Fibroblast of lung (primary cell): Measurements from ENCODE around the gene EPS8L1. TPM values are rescaled to one million over a fixed set of nuclear protein-coding genes. Genes with fewer than 3 reads are reported as not detected.

ENCODE experiments used
- DNase-seq, 2 donors: peaks; one replicate each; pipeline versions ENCODE4 v3.0.0 to v3.0.0-alpha.2; 2010; ENCODE audit warnings: low read depth in 2 of 2
- H2AFZ ChIP-seq: 2 replicates; pipeline ENCODE4 v1.5.1; 2012; ENCODE audit warnings: low read length, control low read depth, inconsistent platforms
- H3K27ac ChIP-seq: 2 replicates; pipeline ENCODE4 v1.5.1; 2011; ENCODE audit warnings: low read length, control low read depth; ENCODE audit not compliant: insufficient read depth
- H3K27me3 ChIP-seq: 2 replicates; pipeline ENCODE4 v1.5.1; 2011; ENCODE audit warnings: mild to moderate bottlenecking, low read length; ENCODE audit not compliant: control insufficient read depth, insufficient read depth
- H3K36me3 ChIP-seq: 2 replicates; pipeline ENCODE4 v1.5.1; 2011; ENCODE audit warnings: low read length; ENCODE audit not compliant: control insufficient read depth, insufficient read depth
- H3K4me1 ChIP-seq: 2 replicates; pipeline ENCODE4 v1.5.1; 2011; ENCODE audit warnings: low read length; ENCODE audit not compliant: control insufficient read depth, insufficient read depth; ENCODE audit errors: extremely low read depth
- H3K4me2 ChIP-seq: 2 replicates; pipeline ENCODE4 v1.5.1; 2011; ENCODE audit warnings: low read length, control low read depth; ENCODE audit not compliant: insufficient read depth; ENCODE audit errors: extremely low read depth
- H3K4me3 ChIP-seq, 4 experiments: fragments of 200-600 bp in 1 of 4; sonication (generic) in 1 of 4; replicated peaks in 1 of 4; 2 replicates each; pipeline ENCODE4 v1.5.1; 2011 to 2016; ENCODE audit warnings: low read length in 4 of 4, low read depth in 3 of 4, mild to moderate bottlenecking in 3 of 4, control low read depth in 2 of 4, inconsistent platforms in 1 of 4, mixed read lengths in 1 of 4; ENCODE audit not compliant: insufficient read depth in 1 of 4; ENCODE audit errors: control extremely low read depth in 1 of 4
- H3K79me2 ChIP-seq: 2 replicates; pipeline ENCODE4 v1.5.1; 2012; ENCODE audit warnings: mild to moderate bottlenecking, low read length, inconsistent platforms; ENCODE audit not compliant: control insufficient read depth, insufficient read depth
- H3K9ac ChIP-seq: 2 replicates; pipeline ENCODE4 v1.5.1; 2011; ENCODE audit warnings: mild to moderate bottlenecking, low read length, control low read depth; ENCODE audit not compliant: insufficient read depth
- H3K9me3 ChIP-seq: 2 replicates; pipeline ENCODE4 v1.5.1; 2012; ENCODE audit warnings: low read depth, low read length; ENCODE audit not compliant: control insufficient read depth, insufficient read depth
- H4K20me1 ChIP-seq: 2 replicates; pipeline ENCODE4 v1.5.1; 2011; ENCODE audit warnings: low read length; ENCODE audit not compliant: control insufficient read depth, insufficient read depth; ENCODE audit errors: extremely low read depth
- EZH2 ChIP-seq: IDR thresholded peaks from 2 replicates; pipeline ENCODE4 v1.5.1; 2012; ENCODE audit warnings: low read length, control low read depth, mild to moderate bottlenecking; ENCODE audit errors: missing control alignments
- polyA plus RNA-seq, 2 donors: library from polyadenylated mRNA; depleted of rRNA in 1 of 2; stranded (reverse) in 1 of 2; unstranded in 1 of 2; fragments of >200 nt; gene quantifications; 2 replicates each; pipeline ENCODE4 v1.2.1, GENCODE V29; 2011 to 2012; ENCODE audit warnings: missing spikeins in 1 of 2
- total RNA-seq: library from RNA; depleted of rRNA; stranded (reverse); fragments of >200 nt; gene quantifications from 2 replicates; pipeline ENCODE4 v1.2.1, GENCODE V29; 2014
- TF ChIP-seq, protein P1 (sequence below), 2 donors: IDR thresholded peaks in 1 of 2; conservative IDR thresholded peaks in 1 of 2; 1 replicate in 1 of 2; 2 replicates in 1 of 2; pipeline ENCODE4 v1.5.1; 2011 to 2012; ENCODE audit warnings: low read length in 2 of 2, control low read depth in 1 of 2, inconsistent platforms in 1 of 2, low read depth in 1 of 2, mild to moderate bottlenecking in 1 of 2

Gene EPS8L1
- total and polyA plus RNA-seq, 2 donors (not counting 1 experiment from before 2014, with no cell fraction given), result 0.17 to 1.9 TPM

DNA sequence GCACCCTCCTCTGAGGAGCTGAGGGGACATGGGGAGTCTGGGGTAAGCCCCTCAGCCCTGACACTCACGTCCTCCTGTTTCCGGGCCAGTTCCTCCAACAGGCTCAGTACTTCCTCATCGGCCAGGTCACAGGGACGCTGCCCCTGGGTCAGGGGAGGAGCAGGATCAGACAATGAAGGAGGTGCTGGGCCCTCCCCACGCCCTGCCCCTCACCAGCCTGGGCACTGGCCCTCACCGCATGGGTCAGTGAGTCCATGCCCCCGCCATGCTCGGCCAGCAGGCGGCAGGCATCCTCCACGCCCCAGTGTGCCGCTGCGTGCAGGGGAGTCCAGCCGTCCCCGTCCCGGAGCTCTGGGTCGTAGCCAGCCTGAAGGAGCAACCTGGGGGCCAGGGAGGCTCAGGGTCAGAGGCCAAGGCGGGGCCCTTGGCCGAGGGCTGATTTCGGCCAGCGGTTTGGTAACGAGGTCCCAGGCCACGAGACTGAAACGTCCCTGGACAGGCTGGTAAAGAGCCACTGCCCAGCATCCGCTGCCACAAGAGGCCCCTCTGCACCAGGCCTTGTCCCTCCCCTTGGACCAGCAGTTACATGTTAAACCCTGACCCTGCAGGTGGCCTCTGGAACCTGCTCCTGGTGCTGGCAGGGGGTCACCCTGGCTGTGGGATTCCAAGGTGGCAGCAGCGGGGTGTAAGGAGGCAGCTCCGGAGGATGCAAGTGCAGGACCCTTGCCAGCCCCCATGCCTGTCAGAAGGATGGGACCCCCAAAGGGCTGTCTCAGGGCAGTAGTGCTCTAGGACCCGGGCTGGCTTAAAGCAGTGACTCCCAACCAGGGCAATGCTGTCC, 23.3 kb downstream of the EPS8L1 start:
- Histone ChIP-seq H3K9ac (no peak overlapping the region), H3K27ac (peak overlapping the region; percentile 34), H4K20me1 (peaks cover 1% of the 10 kb centered on the region), H2AFZ (no peak overlapping the region), H3K4me3 (no peak overlapping the region), H3K9me3 (no peaks in the 10 kb centered on the region), H3K79me2 (no peaks in the 10 kb centered on the region), H3K4me2 (no peak overlapping the region), H3K36me3 (peaks cover 20% of the 10 kb centered on the region), H3K27me3 (no peaks in the 10 kb centered on the region), H3K4me1 (peaks cover 4% of the 10 kb centered on the region)
- TF ChIP-seq, protein P1, sequence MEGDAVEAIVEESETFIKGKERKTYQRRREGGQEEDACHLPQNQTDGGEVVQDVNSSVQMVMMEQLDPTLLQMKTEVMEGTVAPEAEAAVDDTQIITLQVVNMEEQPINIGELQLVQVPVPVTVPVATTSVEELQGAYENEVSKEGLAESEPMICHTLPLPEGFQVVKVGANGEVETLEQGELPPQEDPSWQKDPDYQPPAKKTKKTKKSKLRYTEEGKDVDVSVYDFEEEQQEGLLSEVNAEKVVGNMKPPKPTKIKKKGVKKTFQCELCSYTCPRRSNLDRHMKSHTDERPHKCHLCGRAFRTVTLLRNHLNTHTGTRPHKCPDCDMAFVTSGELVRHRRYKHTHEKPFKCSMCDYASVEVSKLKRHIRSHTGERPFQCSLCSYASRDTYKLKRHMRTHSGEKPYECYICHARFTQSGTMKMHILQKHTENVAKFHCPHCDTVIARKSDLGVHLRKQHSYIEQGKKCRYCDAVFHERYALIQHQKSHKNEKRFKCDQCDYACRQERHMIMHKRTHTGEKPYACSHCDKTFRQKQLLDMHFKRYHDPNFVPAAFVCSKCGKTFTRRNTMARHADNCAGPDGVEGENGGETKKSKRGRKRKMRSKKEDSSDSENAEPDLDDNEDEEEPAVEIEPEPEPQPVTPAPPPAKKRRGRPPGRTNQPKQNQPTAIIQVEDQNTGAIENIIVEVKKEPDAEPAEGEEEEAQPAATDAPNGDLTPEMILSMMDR (conservative IDR thresholded peaks at IDR 0.05 in 1 of 2, IDR thresholded peaks at IDR 0.05 in 1 of 2; ENCODE audit: low read depth in 1 of 2, low read length in 2 of 2), result no peak
- no peak for TF ChIP-seq EZH2
- no peak for DNase-seq

DNA sequence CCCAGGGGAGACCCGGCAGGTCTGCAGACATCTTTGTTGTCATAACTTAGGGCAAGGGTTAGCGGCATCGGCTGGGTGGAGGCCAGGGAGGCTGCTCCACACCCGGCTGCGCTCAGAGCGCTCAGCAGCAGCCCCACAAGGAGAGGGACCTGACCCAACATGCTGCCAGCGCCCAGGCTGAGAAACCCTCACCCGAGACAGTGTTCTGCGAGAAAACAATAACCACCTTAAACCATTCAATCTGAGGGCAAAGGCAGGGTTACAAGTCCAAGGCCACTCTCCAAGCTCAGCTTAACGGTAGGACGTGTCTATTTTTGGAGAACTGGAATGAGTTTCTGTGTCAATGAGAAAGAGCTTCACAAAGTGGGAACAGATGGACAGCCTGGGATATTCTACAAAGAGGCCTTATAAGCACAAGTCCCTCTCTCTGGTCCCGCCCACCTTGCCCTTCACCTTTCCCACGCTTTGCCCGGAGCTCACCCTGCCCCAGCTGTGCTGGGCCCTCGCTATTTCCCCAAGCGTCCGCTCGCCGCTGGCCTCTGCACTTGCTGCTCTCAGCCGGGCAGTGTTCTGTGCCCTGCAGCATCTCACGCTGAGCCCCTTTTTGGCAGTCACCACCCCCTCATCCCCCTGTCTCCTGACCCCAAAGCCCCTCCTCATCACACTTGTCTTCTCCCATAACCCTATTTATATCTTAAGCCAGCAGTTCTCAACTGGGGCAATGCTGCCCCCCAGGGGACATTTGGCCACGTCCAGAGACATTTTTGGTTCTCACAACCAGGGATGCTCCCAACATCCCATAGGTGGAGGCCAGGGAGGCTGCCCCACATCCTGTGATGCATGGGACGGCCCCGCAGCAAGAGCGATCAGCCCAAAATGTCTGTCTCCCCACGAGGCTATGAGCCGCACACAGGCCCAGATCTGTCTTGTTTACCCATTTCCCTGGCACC, 24.2 kb downstream of the EPS8L1 start:
- Histone ChIP-seq H3K36me3 (peaks cover 14% of the 10 kb centered on the region), H3K4me3 (no peak overlapping the region), H3K4me1 (peaks cover 4% of the 10 kb centered on the region), H3K4me2 (no peak overlapping the region), H3K27me3 (no peaks in the 10 kb centered on the region), H3K79me2 (no peaks in the 10 kb centered on the region), H3K27ac (peak overlapping the region; percentile 34), H4K20me1 (peaks cover 1% of the 10 kb centered on the region), H2AFZ (no peak overlapping the region), H3K9me3 (no peaks in the 10 kb centered on the region), H3K9ac (no peak overlapping the region)
- DNase-seq, result no peak
- TF ChIP-seq, protein P1 (conservative IDR thresholded peaks at IDR 0.05 in 1 of 2, IDR thresholded peaks at IDR 0.05 in 1 of 2; ENCODE audit: low read depth in 1 of 2, low read length in 2 of 2), result peak; percentile 3 to 5
- TF ChIP-seq EZH2, result no peak

DNA sequence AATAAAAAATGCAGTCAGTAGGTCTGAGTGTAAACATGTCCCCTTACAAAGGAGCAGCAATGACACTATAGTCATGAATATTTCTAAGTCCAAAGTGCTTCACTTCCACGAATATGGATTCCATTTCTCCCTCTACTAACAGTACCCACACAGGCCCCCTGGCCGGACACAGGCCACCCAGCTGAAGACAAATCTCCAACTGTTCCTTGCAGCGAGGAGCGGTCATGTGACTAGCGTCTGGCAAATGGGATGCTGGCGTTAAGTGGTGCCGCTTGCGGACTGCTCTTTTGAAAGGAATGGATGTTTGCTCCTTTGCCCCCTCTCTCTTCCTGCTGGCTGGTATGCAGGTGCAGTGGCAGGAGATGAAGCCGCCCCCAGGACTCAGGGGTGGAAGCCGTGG, 25.6 kb downstream of the EPS8L1 start:
- H3K27me3 ChIP-seq, result no peaks in the 10 kb centered on the region
- no peak overlapping the region for H2AFZ ChIP-seq
- DNase-seq, result no peak
- peaks cover 11% of the 10 kb centered on the region for H3K36me3 ChIP-seq
- H3K4me2 ChIP-seq, result no peak overlapping the region
- H3K9me3 ChIP-seq, result no peaks in the 10 kb centered on the region
- no peak overlapping the region for H3K27ac ChIP-seq
- peaks cover 1% of the 10 kb centered on the region for H4K20me1 ChIP-seq
- peaks cover 4% of the 10 kb centered on the region for H3K4me1 ChIP-seq
- H3K9ac ChIP-seq, result no peak overlapping the region
- H3K4me3 ChIP-seq, result no peak overlapping the region
- H3K79me2 ChIP-seq, result peaks cover 2% of the 10 kb centered on the region
- no peak for TF ChIP-seq EZH2
- TF ChIP-seq, protein P1 (conservative IDR thresholded peaks at IDR 0.05 in 1 of 2, IDR thresholded peaks at IDR 0.05 in 1 of 2; ENCODE audit: low read depth in 1 of 2, low read length in 2 of 2), result no peak
